GM18867 (cell line): Measurements from ENCODE around the gene BRD3OS.

ENCODE experiments used
- ATAC-seq: cut with Tn5 transposase; IDR thresholded peaks from one replicate; pipeline ENCODE4 v1.9.1; 2021; ENCODE audit warnings: mild to moderate bottlenecking, moderate library complexity; ENCODE audit not compliant: unreplicated experiment

Gene BRD3OS

DNA sequence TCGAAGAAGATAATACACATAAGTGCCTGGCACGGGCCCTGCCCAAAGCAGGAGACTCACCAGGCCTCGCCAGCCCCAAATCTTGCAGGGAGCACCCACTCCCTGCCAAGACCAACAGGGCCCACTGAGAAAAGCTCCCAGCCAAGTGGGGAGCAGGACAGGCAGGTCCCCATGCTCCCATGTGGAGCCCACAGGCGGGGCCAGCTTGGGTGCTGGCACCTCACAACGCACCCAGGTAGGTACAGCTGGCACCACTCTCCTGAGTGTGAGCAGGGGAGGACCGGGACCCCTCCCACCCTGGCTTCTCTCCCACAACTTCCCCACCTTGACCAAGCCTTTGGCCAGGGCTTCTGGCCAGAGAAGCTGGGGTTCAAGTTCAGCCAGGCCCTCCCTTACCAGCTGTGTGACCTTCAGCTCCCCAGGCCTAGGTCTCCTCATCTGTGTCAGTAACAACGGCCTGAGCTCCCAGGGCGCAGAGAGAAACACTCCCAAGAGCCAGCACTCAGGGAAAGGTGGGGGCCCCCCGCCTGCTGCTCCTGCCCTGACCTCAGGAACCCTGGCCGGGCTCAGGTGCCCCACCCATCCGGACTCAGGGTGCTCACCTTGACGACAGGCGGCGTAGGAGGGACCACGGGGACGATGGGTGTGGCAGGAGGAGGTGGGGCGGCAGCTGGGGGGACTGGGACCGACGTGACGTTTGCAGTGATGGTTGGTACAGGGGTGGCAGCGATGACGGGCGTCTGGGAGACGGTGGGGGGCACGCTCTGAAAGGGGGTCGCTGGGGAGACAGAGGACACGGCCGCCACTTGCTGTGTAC is 24.7 kb downstream of the BRD3OS start:
- ATAC-seq: no peak

DNA sequence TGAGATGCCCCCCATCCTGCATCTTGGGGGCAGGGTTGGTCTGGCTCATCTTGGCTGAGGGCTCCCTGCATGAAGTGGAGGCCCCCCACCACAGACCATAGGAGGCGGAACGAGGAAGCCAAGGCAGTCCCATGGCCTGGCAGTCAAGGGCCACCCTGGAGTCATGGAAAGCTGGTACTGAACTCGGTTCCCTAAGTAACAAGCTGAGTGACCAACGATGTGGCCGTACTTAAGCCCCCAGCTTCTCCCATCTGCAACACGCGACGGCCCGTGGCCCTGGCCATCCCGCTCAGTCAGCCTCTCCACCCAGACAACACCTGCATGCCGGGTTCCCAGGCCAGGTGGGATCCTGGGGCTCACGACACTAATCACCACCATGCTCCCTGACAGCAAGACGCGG is 25.4 kb downstream of the BRD3OS start:
- no peak for ATAC-seq

DNA sequence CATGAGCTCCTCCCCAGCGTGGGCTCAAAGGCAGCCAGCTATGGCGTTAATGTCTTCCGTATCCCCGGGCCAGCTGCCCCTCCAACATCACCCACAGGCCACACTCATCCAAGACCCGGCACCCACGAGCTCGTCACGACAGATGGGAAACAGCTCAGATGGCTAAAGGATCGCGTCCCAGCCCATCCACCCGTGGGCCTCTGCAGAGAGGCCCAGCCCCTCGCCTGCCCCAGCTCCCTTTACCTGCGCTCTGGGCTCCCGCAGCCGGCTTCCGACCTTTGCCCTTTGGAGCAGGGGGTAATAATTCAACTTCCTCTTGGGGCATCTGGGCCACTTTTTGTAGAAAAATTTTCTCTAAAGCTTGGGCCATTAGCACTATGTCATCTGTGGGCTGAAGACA is 26.0 kb downstream of the BRD3OS start:
- ATAC-seq: no peak

DNA sequence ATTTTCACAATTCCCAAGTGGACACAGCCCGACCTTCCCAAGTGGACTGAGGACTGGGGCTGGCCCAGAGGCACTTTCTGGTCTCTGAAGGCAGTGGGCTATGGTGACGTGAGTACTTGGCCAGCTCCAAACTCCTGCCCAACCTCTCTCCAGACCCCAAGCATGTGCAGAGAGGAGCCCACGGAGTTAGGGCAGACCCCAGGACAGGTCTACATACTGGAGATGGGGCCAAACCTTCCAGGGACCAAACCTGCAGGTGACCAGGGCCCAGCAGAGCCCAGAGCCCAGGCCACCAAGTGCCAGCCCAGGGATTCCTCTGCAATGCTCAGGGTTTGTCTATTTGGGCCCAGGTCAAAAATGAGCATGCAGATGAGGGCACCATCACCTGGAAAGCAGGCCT is 27.2 kb downstream of the BRD3OS start:
- ATAC-seq: no peak

DNA sequence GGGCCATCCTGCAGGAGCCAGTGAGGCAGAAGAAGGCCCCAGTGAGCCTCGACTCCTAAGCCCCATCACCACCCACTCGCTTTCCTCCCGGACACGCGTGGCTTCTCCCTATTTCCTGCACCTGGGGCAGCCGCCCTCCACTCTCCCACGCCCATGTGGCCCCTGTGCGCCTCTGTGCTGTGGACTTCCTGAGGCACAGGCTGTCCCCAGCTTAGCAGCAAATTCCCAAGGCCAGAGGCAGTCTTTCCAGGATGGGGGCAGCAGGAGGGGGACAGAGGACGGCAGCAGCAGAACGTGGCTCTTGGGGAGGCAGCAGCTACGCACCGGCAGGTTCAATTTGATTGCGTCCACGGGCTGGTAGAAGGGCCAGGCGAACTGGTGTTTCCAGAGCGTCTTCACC is 27.7 kb downstream of the BRD3OS start:
- ATAC-seq: no peak

GRCh38 chr9:134053401-134053871 is 28.2 kb downstream of the BRD3OS start:
- ATAC-seq: no peak

DNA sequence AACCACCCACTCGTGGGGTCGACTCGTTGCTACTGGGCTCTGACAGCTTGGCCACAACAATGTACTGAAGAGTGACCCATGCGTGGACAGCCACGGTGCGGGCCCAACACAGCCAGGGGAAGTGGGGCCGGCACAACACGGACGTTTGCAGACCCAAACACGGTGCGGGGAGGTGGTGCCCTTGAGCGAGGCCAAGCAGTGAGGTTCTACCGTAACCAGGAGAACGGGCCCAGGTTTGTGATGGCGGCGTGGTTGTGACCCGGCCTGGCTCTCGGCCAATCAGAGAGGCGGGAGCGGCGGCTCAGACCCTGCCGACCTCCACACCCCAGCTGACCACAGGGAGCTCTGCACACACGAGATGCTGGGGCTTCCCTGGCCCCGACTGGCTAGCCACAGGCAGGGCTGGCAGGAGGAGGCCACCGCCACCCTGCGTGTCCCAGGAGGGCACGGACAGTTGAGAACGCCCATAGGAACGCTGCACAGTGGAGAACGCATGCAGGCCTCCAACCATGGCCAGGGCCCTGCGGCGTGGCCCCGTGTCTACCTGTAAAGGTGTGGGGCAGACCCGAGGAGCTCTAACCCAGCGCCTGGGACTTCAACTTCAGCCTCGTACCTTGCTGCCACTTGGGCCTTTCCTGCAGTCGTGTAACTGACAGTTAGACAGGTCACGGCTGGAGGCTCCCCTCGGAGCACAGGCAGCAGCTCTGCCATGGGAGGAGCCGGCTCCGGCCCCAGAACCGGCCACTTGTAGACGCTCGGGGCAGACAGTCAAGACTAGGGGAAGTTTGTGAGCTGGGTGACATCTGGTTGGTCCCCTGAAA is 28.9 kb downstream of the BRD3OS start:
- ATAC-seq: no peak

DNA sequence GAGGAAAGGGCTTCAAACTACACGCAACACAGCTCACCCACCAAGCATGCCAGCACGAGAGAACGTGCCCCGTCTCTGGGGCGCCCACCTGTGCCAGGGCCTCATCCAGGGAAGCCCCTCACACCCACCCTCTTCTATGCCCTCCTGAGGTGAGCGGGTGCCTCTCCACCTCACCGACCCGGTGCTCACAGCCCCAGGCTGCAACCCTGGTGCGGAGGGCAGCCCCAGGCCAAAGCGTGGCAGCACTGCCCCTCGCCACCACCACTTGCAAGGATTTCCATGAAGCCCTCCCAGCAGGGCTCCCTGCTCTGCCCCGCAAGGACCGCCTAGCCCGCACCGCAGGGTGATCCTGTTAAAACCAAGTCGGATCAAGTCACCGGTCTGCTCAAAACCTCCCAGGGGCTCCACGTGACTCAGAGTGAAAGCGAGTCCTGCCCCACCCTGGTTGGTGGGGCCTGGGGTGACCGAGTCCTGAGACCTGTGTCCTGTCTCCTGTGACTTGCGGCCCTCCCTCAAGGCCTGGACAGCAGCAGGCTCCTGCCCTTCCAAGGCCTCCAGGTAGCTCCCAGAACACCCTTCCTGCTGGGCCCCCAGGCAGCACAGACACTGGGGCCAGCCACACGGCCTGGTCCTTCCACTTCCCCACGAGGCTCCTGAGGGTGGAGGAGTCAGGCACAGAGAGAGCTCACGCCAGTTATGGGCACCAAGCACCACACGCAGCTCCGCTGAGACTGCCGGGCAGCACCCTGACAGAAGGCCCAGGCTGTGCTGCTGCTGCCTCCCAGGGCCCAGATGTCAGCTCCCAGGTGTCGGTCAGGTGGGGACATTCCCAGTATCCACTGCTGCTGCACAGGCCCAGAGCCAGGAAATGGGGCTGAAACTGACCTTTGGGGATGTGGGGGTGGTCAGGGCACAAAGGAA is 29.9 kb downstream of the BRD3OS start:
- no peak for ATAC-seq

GRCh38 chr9:134055981-134056461 is 30.7 kb downstream of the BRD3OS start:
- ATAC-seq: no peak

- no peak for ATAC-seq
Measured at GRCh38 chr9:134056483-134057306, 31.4 kb downstream of the BRD3OS start.

DNA sequence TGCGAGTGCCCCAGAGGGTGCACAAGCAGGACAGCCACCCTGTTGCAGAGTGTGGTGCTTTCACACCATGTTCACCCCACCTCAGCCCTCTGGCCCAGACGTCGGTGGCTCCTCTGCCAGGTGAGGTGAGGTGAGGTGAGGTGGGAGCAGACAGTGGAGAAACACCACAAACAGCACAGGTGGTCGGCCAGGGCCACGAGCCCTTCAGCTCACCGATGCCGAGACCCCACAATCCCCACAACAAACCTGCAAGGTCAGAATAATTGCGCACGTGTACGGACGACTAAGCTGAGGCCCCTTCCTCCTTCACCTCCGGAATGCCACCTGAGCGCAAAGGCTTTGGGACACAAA is 32.0 kb downstream of the BRD3OS start:
- ATAC-seq: no peak

DNA sequence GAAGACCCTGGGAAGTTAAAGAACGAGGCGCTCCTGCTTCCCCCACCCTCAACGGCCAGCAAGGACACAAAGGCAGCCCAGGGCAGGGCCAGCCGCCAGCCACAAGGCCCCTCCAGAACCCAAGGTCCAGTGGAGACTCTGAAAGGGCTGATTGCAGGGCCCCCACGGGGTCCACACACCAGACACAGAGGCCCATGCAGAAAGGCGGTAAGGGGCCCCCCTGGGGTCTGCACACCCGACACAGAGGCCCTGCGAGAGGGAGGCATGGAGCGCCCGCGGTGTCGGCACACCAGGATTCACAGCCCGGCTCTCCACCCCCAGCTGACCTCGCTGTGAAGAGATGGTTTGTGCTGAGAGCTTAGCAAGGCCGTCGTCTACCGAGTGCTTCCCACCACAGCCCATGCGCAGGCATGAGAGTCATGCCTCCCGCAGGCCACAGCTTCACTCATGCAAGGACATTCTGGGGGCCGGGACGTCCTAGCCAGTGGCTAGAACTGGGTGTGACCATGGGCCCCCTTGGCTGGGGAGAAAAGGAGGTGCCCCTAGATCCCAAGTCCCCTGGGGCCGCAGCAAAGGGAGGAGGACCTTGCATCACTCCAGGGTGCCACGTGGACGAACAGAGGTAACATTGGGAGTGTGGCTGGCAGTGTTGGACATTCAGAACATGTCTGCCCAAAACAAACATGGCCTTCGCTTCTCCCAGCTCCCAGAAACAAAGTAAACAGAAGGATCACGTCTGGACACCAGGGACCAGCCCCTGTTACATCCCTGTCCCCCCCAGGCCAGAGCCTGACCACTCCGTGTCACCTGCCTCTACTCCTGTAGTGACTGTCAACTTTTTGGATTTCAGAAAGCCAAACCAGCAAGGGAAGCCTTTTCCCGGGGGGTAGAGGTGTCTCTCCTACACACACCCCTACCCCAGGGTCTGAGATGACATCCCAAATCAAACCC is 32.7 kb downstream of the BRD3OS start:
- no peak for ATAC-seq

DNA sequence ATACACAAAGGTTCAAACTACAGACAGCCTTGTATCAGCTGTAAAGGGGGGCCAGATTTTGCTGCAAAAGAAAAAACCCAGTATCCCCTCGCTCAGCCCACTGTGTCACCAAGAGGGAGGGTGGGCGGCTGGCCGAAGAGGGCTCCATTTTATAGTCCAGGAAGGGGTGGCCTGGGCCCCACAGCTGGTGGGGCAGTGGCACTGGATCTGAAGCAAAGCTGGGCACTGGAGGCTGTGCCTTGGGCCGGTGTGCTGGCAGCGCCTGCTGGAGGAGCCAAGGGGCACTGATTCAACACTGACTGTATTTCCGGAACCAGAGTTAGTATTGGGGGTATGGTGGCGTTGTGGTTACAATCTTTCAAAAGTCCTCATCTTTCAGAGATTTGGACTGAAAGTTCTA is 33.4 kb downstream of the BRD3OS start:
- no peak for ATAC-seq

GRCh38 chr9:134059188-134059641 is 33.9 kb downstream of the BRD3OS start:
- ATAC-seq: no peak

- ATAC-seq: peak; percentile 65
Measured at GRCh38 chr9:134059661-134060395, 34.5 kb downstream of the BRD3OS start.

GRCh38 chr9:134060546-134060945 is 35.3 kb downstream of the BRD3OS start:
- ATAC-seq: no peak

DNA sequence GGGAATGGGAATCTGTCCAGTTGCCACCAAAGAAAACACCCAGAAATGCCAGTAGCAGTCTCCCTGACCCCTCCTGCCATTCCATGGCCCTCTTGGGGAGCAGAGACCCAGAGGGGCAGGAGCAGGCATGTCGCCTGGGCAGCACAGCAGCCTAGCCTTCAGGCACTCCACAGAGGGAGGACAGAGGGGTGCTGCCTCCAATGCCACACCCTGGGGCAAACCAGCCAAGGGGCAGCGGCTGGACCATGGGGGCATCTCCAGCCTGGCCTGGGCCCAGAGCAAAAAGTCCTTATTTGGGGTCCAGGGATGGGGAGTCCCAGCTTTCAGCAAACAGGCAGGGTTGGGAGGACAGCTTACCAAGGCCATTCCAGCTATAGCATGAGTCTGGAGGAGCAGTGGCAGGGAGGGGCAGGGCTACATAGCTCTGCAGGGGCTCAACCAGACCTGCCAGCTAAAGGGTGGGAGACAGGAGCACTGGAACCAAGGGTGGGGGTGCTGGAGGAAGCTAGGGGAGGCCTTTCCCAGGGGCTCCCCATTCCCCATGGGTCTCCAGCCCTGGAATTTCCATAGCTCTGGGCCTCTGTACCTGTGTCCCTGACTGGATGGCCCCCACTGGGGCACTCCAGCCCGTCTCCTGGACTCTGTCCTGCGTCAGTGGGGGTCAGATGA is 35.9 kb downstream of the BRD3OS start:
- no peak for ATAC-seq
